ENCODE results near the gene NMBR. TPM values are rescaled to one million over a fixed set of nuclear protein-coding genes. Genes with fewer than 3 reads are reported as not detected.
"Not testable (repeated sequence)": the region's sequence is repeated elsewhere in the genome, so short reads cannot be mapped to it uniquely, and the experiment has no call there.

NMBR gene
- polyA plus RNA-seq, 1 experiment, result not detected

- POLR2A ChIA-PET, result no interaction called here
Measured at GRCh38 chr6:142155895-142156757, 9.2 kb upstream of the NMBR start.

DNA sequence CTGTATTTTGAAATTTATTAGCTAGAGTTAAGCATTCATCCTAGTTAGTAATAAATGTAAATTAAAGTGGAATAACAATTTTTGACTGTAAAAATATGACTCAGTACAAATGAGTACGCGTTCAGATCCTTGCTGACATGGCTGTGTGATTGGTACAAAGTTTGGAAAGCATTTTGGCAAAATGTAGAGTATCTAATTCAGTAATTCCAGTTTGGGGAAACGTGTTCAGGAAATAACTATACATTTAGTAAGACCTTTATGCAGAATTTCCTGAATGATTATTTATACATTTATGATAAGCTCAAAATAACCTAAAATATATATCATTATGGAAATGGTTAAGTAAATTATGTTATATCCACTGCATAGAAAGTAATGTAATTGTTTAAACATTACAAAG lies 8.2 kb upstream of the NMBR start:
- DNase-seq (ENCODE audit: low read depth), result no peak

More at GRCh38 chr6:142155895-142156757, 9.2 kb upstream of the NMBR start:
- Histone ChIP-seq H3K4me3 (ENCODE audit: low read depth, low read length) (no peak overlapping the region), H3K36me3 (ENCODE audit: control insufficient read depth, insufficient read depth, low read length) (no peaks in the 10 kb centered on the region), H3K27me3 (ENCODE audit: control insufficient read depth, insufficient read depth, low read length) (no peaks in the 10 kb centered on the region)
- TF ChIP-seq, protein P1, sequence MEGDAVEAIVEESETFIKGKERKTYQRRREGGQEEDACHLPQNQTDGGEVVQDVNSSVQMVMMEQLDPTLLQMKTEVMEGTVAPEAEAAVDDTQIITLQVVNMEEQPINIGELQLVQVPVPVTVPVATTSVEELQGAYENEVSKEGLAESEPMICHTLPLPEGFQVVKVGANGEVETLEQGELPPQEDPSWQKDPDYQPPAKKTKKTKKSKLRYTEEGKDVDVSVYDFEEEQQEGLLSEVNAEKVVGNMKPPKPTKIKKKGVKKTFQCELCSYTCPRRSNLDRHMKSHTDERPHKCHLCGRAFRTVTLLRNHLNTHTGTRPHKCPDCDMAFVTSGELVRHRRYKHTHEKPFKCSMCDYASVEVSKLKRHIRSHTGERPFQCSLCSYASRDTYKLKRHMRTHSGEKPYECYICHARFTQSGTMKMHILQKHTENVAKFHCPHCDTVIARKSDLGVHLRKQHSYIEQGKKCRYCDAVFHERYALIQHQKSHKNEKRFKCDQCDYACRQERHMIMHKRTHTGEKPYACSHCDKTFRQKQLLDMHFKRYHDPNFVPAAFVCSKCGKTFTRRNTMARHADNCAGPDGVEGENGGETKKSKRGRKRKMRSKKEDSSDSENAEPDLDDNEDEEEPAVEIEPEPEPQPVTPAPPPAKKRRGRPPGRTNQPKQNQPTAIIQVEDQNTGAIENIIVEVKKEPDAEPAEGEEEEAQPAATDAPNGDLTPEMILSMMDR (IDR thresholded peaks at IDR 0.05; ENCODE audit: insufficient read depth, low read depth, low read length), result peak; percentile 27
- DNase-seq (ENCODE audit: low read depth), result no peak
- CTCF ChIA-PET, result interaction anchor here (0.6 to 3.0 kb wide), 16 partner anchors 9 to 449 kb away, joined by 3 to 15 read pairs (median 6); partner anchors contain the start of genes NMBR and VTA1

GRCh38 chr6:142154336-142154735 lies 7.4 kb upstream of the NMBR start:
- CTCF ChIA-PET, result interaction anchor here (0.6 to 1.0 kb wide), 2 partner anchors 214 to 320 kb away, joined by 3 read pairs; no protein-coding TSS in a partner anchor
- H3K36me3 ChIP-seq (ENCODE audit: control insufficient read depth, insufficient read depth, low read length), result no peaks in the 10 kb centered on the region
- TF ChIP-seq, protein P1 (IDR thresholded peaks at IDR 0.05; ENCODE audit: insufficient read depth, low read depth, low read length), result no peak
- no peak overlapping the region for H3K4me3 ChIP-seq (ENCODE audit: low read depth, low read length)
- POLR2A ChIA-PET, result no interaction called here
- no peak for DNase-seq (ENCODE audit: low read depth)
- H3K27me3 ChIP-seq (ENCODE audit: control insufficient read depth, insufficient read depth, low read length), result no peaks in the 10 kb centered on the region

More for the DNA sequence above, 8.2 kb upstream of the NMBR start:
- H3K27me3 ChIP-seq (ENCODE audit: control insufficient read depth, insufficient read depth, low read length), result no peaks in the 10 kb centered on the region
- no peak overlapping the region for H3K4me3 ChIP-seq (ENCODE audit: low read depth, low read length)
- ChIA-PET CTCF (interaction anchor here (1.0 to 3.0 kb wide), 5 partner anchors 10 to 319 kb away, joined by 3 to 15 read pairs (median 13); no protein-coding TSS in a partner anchor), POLR2A (no interaction called here)
- H3K36me3 ChIP-seq (ENCODE audit: control insufficient read depth, insufficient read depth, low read length), result no peaks in the 10 kb centered on the region
- TF ChIP-seq, protein P1 (IDR thresholded peaks at IDR 0.05; ENCODE audit: insufficient read depth, low read depth, low read length), result no peak

DNA sequence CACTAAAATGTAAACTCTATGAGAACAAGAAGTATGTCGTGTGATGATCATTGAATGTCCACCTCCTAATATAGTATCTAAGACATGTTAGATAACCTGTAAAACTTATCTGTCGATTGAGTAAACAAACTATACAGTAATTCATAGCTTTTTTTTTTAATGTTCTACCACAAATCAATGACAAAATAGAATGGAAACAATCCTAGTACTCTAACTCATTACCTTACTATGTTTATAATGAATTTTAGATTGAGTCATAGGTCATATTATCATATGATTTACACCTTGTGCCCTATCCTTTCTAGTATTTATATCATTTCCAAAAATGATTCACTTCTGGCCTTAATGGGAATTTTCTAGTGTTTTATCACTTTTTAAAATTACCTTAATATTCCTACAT lies 6.3 kb upstream of the NMBR start:
- no peak overlapping the region for H3K4me3 ChIP-seq (ENCODE audit: low read depth, low read length)
- DNase-seq (ENCODE audit: low read depth), result no peak
- H3K36me3 ChIP-seq (ENCODE audit: control insufficient read depth, insufficient read depth, low read length), result no peaks in the 10 kb centered on the region
- no peaks in the 10 kb centered on the region for H3K27me3 ChIP-seq (ENCODE audit: control insufficient read depth, insufficient read depth, low read length)
- TF ChIP-seq, protein P1 (IDR thresholded peaks at IDR 0.05; ENCODE audit: insufficient read depth, low read depth, low read length), result no peak
- ChIA-PET POLR2A (interaction anchor here (0.6 kb wide), 1 partner anchor 992 kb away, joined by 3 read pairs; no protein-coding TSS in a partner anchor), CTCF (no interaction called here)

DNA sequence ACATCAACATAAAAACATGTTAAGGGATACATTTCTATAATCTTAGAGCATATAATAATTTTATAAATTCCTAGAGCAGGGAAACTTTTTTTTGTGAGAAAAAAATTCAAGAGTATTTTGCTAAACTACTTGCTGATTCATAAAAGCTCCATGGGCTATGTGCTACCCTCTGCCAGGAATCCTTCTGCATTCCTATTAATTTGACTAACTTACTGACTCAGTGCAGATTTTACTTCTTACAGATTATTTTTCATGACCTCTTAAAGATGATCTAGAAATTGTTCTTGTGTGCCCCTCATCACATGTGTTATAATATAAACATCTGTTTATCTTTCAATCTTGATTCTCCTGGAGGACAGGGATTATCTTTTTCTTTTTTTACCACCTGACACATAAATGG lies 5.8 kb upstream of the NMBR start:
- H3K4me3 ChIP-seq (ENCODE audit: low read depth, low read length), result no peak overlapping the region
- no peaks in the 10 kb centered on the region for H3K36me3 ChIP-seq (ENCODE audit: control insufficient read depth, insufficient read depth, low read length)
- DNase-seq (ENCODE audit: low read depth), result peak; percentile 36
- no peaks in the 10 kb centered on the region for H3K27me3 ChIP-seq (ENCODE audit: control insufficient read depth, insufficient read depth, low read length)
- ChIA-PET CTCF (no interaction called here), POLR2A (interaction anchor here (0.6 kb wide), 1 partner anchor 992 kb away, joined by 3 read pairs; no protein-coding TSS in a partner anchor)
- TF ChIP-seq, protein P1 (IDR thresholded peaks at IDR 0.05; ENCODE audit: insufficient read depth, low read depth, low read length), result no peak

DNA sequence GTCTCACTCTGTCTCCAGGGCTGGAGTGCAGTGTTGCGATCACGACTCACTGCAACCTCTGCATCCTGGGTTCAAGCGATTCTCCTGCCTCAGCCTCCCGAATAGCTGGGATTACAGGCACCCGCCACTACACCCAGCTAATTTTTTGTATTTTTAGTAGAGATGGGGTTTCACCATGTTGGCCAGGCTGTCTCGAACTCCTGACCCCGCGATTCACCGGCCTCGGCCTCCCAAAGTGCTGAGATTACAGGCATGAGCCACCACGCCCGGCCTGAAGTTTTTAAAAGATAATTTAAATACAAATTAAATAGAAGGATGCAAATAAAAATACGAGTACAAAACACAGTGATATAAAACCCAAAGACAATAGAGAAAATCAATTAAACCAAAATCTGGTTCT lies 5.4 kb downstream of the NMBR start:
- POLR2A ChIA-PET; H3K36me3 ChIP-seq (ENCODE audit: control insufficient read depth, insufficient read depth, low read length); H3K4me3 ChIP-seq (ENCODE audit: low read depth, low read length); CTCF ChIA-PET; H3K27me3 ChIP-seq (ENCODE audit: control insufficient read depth, insufficient read depth, low read length); DNase-seq (ENCODE audit: low read depth): not testable (repeated sequence)

Data from BJ (cell line).